K562 (cell line): ENCODE data around the gene PPARD. TPM values are rescaled to one million over a fixed set of nuclear protein-coding genes. Genes with fewer than 3 reads are reported as not detected.
A peak's percentile ranks its signal among the peaks of the same experiment; 100 is the strongest.

Experiments used
- CXXC5 ChIP-seq: fragments of 250-450 bp; sonication (Bioruptor Pico); IDR thresholded peaks from 2 replicates; pipeline ENCODE4 v1.8.0; 2022; ENCODE audit warnings: inconsistent platforms, mild to moderate bottlenecking, moderate library complexity
- DEAF1 ChIP-seq: fragments of 450-650 bp; formaldehyde crosslinking; IDR thresholded peaks from 2 replicates; pipeline ENCODE4 v1.4.0; 2020; ENCODE audit warnings: mild to moderate bottlenecking, moderate library complexity
- FOXK2 ChIP-seq, 2 experiments: fragments of 450-650 bp; IDR thresholded peaks in 1 of 2; conservative IDR thresholded peaks in 1 of 2; 2 replicates each; pipeline ENCODE4 v1.6.1; 2016; ENCODE audit warnings: low read depth in 2 of 2, mild to moderate bottlenecking in 1 of 2
- HMGN3 ChIP-seq: IDR thresholded peaks from 2 replicates; pipeline ENCODE4 v1.6.1; 2011; ENCODE audit warnings: borderline replicate concordance, low read depth, mild to moderate bottlenecking, mixed read lengths, low read length; ENCODE audit not compliant: insufficient read length; ENCODE audit errors: extremely low read depth
- HNRNPLL ChIP-seq: fragments of 200-400 bp; formaldehyde crosslinking; IDR thresholded peaks from 2 replicates; pipeline ENCODE4 v1.6.1; 2017; ENCODE audit warnings: low read length, low read depth, mild to moderate bottlenecking; ENCODE audit not compliant: poor library complexity, severe bottlenecking
- JUND ChIP-seq, 2 experiments: IDR thresholded peaks; 2 replicates in 1 of 2; 3 replicates in 1 of 2; pipeline ENCODE4 v1.6.1; 2011; ENCODE audit warnings: borderline replicate concordance in 2 of 2, low read depth in 2 of 2, low read length in 2 of 2, improper control_type of control experiment in 1 of 2, missing biosample characterization in 1 of 2, missing genetic modification characterization in 1 of 2, missing genetic modification reagents in 1 of 2
- KLF6 ChIP-seq: fragments of 250-450 bp; sonication (Bioruptor Pico); IDR thresholded peaks from 2 replicates; pipeline ENCODE4 v1.4.0; 2020; ENCODE audit warnings: mild to moderate bottlenecking, moderate library complexity, borderline replicate concordance
- LCOR ChIP-seq: sonication (generic); formaldehyde crosslinking; IDR thresholded peaks from 2 replicates; pipeline ENCODE4 v1.8.0; 2022; ENCODE audit warnings: mild to moderate bottlenecking, missing genetic modification reagents
- MGA ChIP-seq: fragments of 450-650 bp; IDR thresholded peaks from 2 replicates; pipeline ENCODE4 v1.6.1; 2016; ENCODE audit warnings: mild to moderate bottlenecking, moderate library complexity
- NFIX ChIP-seq: fragments of 250-450 bp; sonication (Bioruptor Pico); IDR thresholded peaks from 2 replicates; pipeline ENCODE4 v1.4.0; 2020; ENCODE audit warnings: low read depth, mild to moderate bottlenecking, moderate library complexity
- RHOXF2B ChIP-seq: fragments of 250-450 bp; sonication (Bioruptor Pico); conservative IDR thresholded peaks from 2 replicates; pipeline ENCODE4 v1.5.1; 2021
- TCF7 ChIP-seq: sonication (generic); IDR thresholded peaks from 2 replicates; pipeline ENCODE4 v1.6.1; 2016; ENCODE audit warnings: antibody characterized with exemption, borderline replicate concordance
- ZKSCAN8 ChIP-seq: fragments of 200-800 bp; sonication (Bioruptor generic); IDR thresholded peaks from 2 replicates; pipeline ENCODE4 v1.6.1; 2016; ENCODE audit warnings: missing genetic modification characterization, missing compliant biosample characterization
- ZNF77 ChIP-seq: fragments of 250-450 bp; sonication (Bioruptor Pico); IDR thresholded peaks from 2 replicates; pipeline ENCODE4 v1.5.0; 2020
- polyA plus RNA-seq, 8 experiments: library from polyadenylated mRNA; depleted of rRNA in 4 of 8; stranded (reverse) in 5 of 8; unstranded in 3 of 8; fragments of >200 nt; fragmentation: Nextera tagmentation in 2 of 8; fragmentation: Illumina TruSeq in 1 of 8; extraction: Ambion mirVana in 2 of 8; extraction: Trizol in 1 of 8; gene quantifications; 2 replicates each; pipeline versions ENCODE4 v1.2.1 to v1.2.3, GENCODE V29; 2011 to 2014; ENCODE audit warnings: inconsistent platforms in 1 of 8, missing spikeins in 1 of 8
- total RNA-seq, 7 experiments: library from RNA; depleted of rRNA in 6 of 7; stranded (reverse); fragments of >200 nt in 6 of 7; fragmentation: Illumina TruSeq in 2 of 7; extraction: Trizol in 2 of 7; gene quantifications; 2 replicates each; pipeline versions ENCODE4 v1.2.1 to v1.2.3, GENCODE V29; 2011 to 2021; ENCODE audit warnings: low replicate concordance in 1 of 7

PPARD gene
- total and polyA plus RNA-seq, 9 of the 15 experiments (the other 6 are each of a cell fraction or from before 2014, with no cell fraction given) = 0.14 to 13.2 (median 3.8) TPM

GRCh38 chr6:35370124-35370741, 27.9 kb downstream of the PPARD start (continued):
- no peak for TF ChIP-seq TCF7
- TF ChIP-seq ZNF77 (CRISPR knock-in tag) = no peak
- peak; percentile 52; the same call in 1 of the 2 replicates for TF ChIP-seq JUND (IDR thresholded peaks at IDR 0.05; ENCODE audit: borderline replicate concordance, low read depth, low read length)
- TF ChIP-seq JUND (tag; IDR thresholded peaks at IDR 0.05; ENCODE audit: borderline replicate concordance, low read depth, low read length) = peak; percentile 24; the same call in 1 of the 3 replicates
- peak; percentile 36 to 53; a peak in 2 of 4 replicates for TF ChIP-seq FOXK2 (conservative IDR thresholded peaks at IDR 0.05 in 1 of 2, IDR thresholded peaks at IDR 0.05 in 1 of 2; ENCODE audit: low read depth in 2 of 2)
- TF ChIP-seq LCOR (CRISPR knock-in tag) = no peak
- TF ChIP-seq KLF6 (CRISPR knock-in tag) = no peak
- TF ChIP-seq HNRNPLL = no peak
- TF ChIP-seq ZKSCAN8 = 0 out of 2 replicates have a peak, but pooled peaks have one; percentile 25
- no peak for TF ChIP-seq HMGN3
- no peak for TF ChIP-seq RHOXF2B (CRISPR knock-in tag)
- TF ChIP-seq NFIX (CRISPR knock-in tag) = no peak
- TF ChIP-seq CXXC5 (CRISPR knock-in tag) = 0 out of 2 replicates have a peak, but pooled peaks have one; percentile 17
- peak; percentile 47 for TF ChIP-seq MGA
- no peak for TF ChIP-seq DEAF1 (CRISPR knock-in tag)
